GM18511 (cell line): ENCODE data around the gene TGOLN2.
"Not testable (repeated sequence)": the region's sequence is repeated elsewhere in the genome, so short reads cannot be mapped to it uniquely, and the experiment has no call there.

Experiments
- ATAC-seq: cut with Tn5 transposase; IDR thresholded peaks from one replicate; pipeline ENCODE4 v1.9.1; 2021; ENCODE audit warnings: mild to moderate bottlenecking, moderate library complexity; ENCODE audit not compliant: unreplicated experiment

Gene TGOLN2

DNA sequence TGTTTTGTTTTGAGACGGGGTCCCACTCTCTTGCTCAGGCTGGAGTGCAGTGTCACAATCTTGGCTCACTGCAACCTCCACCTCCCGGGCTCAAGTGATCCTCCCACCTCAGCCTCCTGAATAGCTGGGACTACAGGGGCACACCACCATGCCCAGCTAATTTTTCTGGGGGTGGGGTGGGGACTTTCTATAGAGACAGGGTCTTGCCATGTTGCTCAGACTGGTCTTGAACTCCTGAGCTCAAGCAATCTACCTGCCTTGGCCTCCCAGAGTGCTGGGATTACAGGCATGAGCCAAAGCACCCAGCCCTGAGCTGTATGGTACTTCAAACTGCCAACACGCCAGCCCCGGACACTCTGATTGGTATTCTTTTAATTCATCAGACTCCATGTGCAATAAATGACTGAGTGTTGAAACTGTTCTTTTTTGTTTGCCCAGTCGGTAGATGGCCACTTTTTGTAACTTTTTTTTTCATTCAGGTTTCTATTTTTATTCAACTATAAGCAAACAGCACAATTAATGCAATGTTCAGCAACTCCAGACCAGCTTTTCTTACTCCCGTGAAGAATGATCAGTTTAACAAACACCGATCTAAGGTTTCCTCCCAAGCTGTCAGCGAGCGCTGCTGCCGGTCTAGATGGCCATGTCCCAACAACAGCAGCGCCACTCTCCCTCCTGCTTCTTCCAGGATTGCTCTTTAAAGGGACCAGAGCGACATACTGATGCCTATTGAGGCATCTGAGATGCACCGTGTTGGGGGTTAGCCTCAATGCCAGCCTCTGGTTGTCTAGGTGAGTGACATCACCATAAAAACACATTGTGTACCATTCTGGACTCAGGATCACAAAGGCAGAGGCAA, 12.5 kb upstream of the TGOLN2 start:
- ATAC-seq, result no peak

DNA sequence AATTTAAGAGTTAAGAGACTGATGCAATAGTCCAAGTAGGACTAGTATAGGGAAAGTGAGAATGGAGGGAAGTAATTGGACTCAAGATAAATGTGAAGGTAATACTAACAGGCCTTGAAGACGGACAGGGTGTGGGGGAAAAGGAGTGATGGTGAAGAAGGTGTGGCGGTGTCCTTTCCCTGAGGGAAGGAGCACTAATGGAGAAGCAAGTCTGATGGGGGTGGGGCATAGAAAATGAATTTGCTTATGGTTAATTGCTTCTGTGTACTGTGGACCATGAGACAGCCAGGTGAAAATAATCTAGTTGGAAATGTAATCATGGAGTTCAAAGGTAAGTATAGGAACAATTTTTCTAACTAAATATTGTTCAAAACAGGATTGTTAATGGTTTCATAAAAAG, 7.1 kb upstream of the TGOLN2 start:
- ATAC-seq, result no peak

DNA sequence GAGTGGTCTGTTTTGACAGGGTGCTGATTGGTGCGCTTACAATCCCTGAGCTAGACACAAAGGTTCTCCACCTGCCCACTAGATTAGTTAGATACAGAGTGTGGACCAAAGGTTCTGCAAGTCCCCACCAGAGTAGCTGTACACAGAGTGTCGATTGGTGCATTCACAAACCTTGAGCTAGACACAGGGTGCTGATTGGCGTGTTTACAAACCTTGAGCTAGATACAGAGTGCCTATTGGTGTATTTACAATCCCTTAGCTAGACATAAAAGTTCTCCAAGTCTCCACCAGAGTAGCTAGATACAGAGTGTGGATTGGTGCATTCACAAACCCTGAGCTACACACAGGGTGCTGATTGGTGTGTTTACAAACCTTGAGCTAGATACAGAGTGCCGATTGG, 6.1 kb upstream of the TGOLN2 start:
- ATAC-seq, result not testable (repeated sequence)

DNA sequence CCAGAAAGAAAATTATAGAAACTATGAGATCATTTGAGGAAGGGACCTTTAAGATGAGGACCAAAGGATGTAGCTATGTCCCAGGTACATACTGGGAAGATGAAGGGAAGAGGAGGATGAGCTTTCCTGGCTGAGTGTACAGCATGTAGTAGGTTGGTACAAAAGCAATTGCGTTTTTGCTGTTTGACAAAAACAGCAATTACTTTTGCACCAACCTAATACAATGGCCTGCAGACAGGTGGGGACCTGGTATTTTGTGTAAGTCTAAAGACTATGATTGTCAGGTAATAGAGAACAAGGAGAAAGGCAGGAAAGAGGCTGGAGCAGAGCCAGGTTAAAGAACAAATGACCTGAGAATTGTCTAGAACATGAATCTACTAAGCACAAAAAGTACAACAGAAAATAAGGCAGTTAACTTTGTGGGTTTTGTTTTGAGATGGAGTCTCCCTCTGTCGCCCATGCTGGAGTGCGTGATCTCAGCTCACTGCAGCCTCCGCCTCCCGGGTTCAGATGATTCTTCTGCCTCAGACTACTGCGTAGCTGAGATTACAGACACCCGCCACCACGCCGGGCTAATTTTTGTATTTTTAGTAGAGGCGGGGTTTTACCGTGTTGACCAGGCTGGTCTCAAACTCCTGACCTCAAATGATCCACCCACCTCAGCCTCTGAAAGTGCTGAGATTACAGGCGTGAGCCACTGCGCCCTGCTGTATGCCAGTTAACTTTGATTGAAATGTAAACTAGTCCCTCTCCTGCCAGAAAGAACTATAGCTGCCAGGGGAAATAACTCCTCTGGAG, 3.2 kb upstream of the TGOLN2 start:
- no peak for ATAC-seq

DNA sequence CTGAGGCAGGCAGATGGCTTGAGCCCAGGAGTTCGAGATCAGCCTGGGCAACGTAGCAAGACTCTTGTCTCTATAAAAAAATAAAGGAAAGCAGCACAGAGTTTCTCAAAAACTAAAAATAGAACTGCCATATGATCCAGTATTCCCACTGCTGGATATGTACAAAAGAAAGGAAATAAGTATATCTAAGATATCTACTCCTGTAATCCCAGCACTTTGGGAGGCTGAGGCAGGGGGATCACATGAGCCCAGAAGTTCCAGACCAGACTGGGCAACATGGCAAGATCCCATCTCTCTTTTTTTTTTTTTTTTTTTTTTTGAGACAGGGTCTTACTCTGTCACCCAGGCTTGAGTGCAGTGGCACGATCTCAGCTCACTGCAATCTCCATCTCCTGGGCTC, 1.9 kb upstream of the TGOLN2 start:
- ATAC-seq, result not testable (repeated sequence)

DNA sequence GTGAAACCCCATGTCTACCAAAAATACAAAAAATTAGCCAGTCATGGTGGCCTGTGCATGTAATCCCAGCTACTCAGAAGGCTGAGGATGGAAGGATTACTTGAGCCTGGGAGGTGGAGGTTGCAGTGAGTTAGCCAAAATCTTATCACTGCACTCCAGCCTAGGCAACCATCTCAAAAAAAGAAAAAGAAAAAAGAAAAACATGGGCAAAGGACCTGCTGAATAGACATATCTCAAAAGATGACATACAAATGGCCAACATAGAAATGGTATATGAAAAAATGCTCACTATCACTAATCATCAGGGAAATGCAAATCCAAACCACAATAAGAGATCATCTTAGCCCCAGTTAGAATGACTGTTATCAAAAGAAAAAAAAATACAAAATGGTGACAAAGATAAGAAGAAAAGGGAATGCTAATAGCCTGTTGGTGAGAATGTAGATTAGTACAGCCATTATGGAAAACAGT, 1.4 kb upstream of the TGOLN2 start:
- no peak for ATAC-seq

DNA sequence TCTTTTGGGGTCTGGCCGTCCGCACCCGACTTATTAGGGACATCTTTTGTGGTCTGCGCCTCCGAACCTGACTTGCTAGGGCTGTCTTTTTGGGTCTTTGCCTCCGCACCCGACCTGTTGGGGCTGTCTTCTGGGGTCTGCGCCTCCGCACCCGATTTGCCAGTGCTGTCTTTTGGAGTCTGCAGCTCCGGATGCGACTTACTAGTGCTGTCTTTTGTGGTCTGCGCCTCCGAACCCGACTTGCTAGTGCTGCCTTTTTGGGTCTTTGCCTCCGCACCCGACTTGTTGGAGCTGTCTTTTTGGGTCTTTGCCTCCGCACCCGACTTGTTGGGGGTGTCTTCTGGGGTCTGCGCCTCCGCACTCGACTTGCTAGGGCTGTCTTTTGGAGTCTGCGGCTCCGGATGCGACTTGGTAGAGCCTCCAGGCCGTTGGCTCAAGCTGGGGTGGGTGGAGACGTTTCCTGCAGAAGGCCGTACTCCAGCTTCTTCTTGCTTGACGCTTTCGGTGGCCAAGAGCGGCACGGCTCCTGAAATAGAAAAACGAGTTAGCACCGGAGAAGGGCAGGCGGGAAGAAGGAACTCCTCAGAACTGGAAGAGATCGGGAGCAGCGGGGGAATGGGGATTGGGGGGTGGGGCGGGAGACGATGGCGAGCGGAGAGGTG, 498 bp downstream of the TGOLN2 start:
- peak; percentile 39 for ATAC-seq

DNA sequence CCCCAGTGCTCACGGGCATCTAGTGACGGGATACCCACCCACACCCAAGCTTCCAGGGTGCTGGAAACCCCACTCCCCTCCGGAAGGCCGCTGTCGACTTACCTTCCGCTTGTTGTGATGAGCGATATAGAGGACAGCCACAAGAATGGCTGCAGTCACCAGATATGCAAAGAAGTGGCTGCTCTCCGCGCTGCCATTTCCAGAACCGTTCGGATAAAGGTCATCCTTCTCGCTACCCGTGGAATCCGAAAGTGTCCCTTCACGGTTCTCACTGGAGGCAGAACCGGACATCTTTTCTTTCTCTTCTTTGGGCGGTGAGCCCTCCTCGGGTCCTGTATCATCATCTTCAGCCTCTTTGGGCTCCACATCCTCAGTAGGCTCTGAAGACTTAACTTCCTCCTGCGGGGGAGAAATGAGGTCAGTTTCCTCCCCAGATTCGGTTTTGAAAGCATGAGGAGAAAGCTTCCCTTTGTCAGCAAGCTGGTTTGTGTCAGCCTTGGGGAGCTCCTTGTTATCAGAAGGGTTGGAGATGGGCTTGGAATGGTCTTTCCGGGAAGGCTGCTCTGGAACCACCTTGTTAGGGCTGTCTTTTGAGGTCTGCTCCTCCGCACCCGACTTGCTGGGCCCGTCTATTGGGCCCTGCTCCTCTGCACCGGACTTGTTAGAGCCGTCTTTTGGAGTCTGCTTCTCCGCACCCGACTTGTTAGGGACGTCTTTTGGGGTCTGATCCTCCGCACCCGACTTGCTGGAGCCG, 1.2 kb downstream of the TGOLN2 start:
- ATAC-seq, result peak; percentile 38

DNA sequence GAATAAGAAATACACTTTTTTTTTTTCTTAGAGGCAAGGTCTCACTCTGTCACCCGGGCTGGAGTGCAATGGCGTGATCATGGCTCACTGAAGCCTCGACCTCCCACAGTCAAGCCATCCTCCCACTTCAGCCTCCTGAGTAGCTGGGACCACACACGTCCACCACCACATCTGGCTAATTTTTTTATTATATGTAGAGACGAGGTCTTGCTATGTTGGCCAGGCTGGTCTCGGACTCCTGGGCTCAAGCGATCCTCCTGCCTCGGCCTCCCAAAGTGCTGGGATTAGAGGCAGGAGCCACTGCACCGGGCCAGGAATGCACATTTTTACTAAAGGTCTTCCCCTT, 2.4 kb downstream of the TGOLN2 start:
- ATAC-seq, result no peak

DNA sequence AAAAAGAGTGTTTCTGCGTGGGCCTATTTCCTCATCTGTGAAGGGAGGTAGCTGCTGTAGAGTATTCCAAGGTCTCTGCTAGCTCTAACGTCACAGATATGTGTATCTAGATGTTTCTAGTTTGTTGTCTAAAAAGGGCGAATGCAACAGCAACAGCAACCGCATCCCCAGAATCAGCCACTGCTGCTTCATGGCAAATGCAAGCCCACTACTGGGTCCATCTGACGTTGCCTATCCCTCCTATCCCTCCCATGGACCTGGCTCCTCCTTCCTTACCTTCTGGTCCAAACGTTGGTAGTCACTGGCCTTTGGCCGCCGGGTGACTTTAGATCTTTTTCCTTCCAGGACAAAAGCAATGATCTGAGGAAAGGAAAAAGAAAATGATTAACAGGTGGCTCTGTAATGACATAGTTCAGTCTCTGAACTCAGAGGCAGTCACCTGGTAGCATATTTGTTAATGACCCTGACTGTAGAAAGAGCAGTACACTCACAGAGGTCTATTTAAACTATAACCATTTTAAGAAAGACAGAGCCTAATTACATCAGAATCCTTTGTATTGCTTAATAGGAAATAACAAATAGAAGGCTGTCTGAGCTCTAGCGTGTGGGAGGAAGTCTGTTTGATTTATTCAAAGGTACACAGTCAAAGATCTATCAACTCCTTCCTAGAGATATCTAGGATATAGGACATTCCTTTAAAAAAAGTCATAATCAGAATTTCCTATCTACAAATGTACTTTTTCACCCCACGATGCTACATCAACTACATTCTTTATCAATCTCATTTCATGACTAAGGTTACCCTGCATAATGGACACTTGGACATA, 2.9 kb downstream of the TGOLN2 start:
- no peak for ATAC-seq

DNA sequence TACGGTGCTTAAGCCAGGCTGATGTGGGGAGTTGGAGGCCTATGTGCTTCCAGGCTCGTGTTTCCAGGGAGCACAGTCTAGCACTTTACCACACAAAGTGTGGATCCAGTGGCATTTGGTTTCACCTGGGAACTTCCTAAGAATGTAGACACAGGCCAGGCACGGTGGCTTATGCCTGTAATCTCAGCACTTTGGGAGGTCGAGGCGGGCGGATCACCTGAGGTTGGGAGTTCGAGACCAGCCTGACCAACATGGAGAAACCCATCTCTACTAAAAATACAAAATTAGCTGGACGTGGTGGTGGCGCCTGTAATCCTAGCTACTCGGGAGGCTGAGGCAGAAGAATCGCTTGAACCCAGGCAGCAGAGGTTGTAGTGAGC, 3.8 kb downstream of the TGOLN2 start:
- ATAC-seq, result not testable (repeated sequence)

DNA sequence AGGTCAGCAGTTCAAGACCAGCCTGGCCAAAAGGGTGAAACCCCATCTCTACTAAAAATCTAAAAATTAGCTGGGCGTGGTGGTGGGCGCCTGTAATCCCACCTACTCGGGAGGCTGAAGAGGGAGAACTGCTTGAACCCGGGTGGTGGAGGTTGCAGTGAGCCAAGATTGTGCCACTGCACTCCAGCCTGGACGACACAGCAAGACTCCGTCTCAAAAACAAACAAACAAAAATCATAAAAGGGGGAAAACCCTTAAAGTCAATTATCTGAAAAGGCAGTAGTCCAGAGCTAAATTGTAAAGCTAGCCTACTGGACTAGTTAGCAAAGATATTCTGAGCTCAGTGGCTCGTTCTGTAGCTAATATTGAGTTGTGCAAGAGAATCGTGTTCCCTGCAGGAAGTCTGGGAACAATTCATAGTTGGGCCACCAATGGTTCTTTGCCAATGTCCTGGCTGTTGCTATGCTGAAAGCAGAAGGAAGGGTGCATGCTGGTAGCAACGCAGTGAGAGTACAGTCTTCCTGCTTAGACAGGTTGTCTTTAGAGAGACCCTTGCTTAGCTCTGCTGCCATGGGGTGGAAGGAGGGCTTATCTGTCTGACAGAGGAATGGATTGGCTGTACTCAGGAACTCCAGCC, 4.3 kb downstream of the TGOLN2 start:
- no peak for ATAC-seq

DNA sequence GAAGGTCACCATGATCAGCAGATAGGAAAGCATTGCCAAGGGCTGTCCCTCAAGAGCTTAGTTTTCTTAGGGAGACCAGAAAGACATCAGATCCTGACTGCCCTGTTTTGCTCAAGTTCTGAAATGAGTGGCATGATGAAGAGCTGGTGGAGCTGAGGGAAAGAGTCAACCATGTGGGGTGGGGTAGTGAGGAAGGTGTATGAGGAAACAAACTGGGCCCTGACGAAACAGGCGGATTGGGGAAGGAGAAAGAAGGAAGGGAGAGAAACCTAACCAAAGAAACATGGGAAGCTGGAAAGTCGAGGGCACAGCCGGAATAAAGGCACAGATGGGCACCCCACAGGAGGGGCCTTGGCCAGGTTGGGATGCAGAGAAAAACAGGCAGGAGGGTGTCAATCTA, 8.0 kb downstream of the TGOLN2 start:
- no peak for ATAC-seq

DNA sequence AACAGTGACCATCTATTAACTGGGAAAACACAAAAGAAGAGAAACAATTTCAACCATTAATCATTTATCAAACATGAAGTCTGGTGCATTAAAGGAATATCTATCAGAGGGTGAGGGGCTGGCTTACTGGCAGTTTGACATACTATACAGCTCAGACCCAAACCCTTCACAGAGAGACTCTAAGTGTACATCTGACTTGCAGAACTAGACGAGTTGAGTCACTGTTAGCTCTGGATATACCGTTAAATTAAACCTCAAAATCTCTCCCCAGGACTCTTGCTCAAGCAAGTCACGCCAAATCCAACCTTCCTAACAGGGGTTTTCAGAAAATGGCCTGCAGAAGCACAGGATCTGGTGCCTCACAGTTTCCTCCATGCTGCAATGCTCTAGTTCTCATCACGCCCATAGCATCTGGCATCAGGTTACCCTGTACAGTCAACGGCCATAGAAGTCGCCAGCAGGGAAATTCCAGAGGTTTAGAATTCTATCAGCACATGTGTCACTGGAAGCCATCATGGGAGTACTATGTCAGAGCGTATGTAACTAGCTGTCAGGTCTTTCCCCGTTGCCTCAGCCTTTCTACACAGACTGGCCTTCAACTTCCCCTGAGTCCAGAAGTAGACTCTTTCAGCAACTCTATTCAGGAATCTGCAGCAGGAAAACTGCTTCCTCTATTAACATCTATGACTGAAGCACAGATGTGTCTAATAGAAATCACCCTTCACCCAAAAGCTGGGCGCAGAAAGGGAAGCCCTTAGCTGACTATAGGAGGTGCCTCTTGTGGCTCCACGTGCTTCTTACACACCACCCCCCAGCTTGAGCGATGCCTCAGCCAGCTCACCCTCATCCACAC, 9.3 kb downstream of the TGOLN2 start:
- no peak for ATAC-seq

DNA sequence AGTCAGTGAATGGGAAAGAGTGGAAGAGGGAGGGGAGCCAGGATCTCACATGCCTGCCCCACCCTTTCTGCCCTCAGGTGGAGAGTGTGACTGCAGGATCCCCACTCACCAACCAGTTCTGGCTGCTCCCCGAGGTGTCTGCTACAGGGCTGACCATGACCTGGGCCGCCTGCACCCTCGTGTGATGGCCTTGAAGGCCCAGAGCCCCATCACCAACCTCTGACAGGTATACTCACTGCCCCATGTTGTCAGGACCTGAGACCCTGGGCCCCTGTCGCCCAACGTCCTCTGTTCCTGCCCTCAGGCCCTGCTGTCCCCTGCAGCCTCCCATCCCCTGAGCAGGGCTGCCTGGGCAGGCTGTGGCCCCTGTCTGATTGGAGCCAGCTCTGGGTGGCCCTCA, 11.9 kb downstream of the TGOLN2 start:
- not testable (repeated sequence) for ATAC-seq

DNA sequence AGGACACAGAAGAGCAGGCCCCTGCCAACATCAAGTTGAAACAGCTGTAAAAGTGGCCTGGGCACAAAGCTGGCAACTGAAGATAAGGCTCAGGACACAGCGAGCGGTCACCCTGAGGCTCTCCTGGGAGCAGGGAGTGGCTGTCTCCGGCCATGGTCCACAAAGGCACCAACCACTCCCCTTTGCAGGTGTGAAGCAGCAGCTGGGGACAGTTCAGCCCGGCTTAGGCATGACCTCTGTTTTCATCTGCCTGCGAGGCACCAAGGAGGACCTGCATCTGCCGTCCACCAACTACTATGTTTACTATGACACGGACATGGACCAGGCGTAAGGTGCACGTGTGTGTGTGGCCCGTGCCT, 12.9 kb downstream of the TGOLN2 start:
- no peak for ATAC-seq

DNA sequence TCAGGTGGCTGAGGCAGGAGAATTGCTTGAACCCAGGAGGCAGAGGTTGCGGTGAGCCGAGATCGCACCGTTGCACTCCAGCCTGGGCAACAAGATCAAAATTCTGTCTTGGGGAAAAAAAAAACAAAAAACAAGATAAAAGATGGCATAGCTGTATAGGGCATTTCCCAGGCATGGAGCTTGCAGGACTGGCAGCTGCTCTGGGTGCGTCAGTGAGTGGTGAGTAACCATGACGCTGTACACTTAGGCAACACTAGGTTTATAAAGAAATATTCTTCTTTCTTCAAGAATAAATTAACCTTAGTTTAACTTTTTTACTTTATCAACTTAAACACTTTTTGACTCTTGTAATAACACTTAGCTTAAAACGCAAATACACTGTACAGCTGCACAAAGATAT, 15.4 kb downstream of the TGOLN2 start:
- ATAC-seq, result no peak

DNA sequence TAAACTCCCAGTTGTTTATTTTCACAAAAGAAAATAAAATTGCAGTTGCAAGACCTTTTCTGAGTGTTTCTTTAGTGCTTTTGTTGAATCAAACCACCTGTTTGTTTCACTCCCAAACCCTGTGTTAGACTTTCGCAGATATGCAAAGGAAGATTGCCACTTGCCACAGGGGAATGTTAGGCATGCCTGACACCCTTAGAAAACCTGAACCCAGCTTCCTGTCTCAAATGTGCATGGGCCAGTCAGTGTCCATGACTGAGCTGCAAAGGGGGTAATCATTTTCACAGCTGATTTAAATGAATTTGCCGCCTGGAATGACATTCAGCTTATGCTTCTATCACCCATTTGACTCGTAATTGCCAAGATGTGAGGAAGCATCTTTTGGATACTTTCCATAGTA, 17.5 kb downstream of the TGOLN2 start:
- no peak for ATAC-seq
